H54 (cell line): ENCODE measurements around the gene NAXE.

Experiments used
- DNase-seq: peaks from one replicate; pipeline ENCODE4 v3.0.0; 2011; ENCODE audit warnings: low spot score, mixed read lengths; ENCODE audit not compliant: insufficient read length
- FAIRE-seq: peaks from 3 replicates; lab custom pipeline; 2011; peaks lifted over from hg19 to GRCh38; lab: Jason Lieb, UNC
- POLR2A ChIP-seq: IDR thresholded peaks from 2 replicates; pipeline ENCODE4 v1.6.1; 2011; ENCODE audit warnings: low read depth, mild to moderate bottlenecking, low read length

The NAXE gene

GRCh38 chr1:156632355-156632754, 40.8 kb downstream of the NAXE start:
- DNase-seq: no peak
- FAIRE-seq: no peak
- TF ChIP-seq POLR2A: no peak

GRCh38 chr1:156638189-156638985, 46.8 kb downstream of the NAXE start:
- FAIRE-seq (no peak), DNase-seq (no peak)
- TF ChIP-seq POLR2A: no peak

DNA sequence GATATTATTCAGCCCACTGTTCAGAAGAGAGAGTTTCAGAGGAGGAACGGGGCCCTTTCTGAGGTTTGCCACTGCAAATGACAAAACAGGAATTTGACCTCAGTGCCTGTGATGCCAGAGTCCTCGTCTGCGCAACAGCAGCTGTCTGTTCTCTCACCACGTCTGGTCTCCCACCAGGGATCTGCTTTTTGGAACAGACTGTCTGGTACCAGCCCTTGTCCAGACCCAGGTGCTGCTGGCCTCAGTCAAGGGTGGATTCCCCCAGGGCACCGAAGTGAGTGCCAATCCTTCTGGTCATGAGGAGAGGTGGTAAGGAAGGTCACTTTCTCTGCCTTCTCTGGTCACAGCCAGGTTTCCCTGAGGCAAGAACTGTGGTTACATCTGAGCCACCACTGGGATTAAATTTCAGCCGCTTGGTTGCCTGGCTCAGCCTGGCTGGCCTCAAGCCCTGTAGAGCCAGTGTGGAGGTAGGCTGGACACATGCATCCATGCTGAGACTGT, 48.1 kb downstream of the NAXE start:
- FAIRE-seq: no peak
- TF ChIP-seq POLR2A: no peak
- DNase-seq: peak; percentile 87

DNA sequence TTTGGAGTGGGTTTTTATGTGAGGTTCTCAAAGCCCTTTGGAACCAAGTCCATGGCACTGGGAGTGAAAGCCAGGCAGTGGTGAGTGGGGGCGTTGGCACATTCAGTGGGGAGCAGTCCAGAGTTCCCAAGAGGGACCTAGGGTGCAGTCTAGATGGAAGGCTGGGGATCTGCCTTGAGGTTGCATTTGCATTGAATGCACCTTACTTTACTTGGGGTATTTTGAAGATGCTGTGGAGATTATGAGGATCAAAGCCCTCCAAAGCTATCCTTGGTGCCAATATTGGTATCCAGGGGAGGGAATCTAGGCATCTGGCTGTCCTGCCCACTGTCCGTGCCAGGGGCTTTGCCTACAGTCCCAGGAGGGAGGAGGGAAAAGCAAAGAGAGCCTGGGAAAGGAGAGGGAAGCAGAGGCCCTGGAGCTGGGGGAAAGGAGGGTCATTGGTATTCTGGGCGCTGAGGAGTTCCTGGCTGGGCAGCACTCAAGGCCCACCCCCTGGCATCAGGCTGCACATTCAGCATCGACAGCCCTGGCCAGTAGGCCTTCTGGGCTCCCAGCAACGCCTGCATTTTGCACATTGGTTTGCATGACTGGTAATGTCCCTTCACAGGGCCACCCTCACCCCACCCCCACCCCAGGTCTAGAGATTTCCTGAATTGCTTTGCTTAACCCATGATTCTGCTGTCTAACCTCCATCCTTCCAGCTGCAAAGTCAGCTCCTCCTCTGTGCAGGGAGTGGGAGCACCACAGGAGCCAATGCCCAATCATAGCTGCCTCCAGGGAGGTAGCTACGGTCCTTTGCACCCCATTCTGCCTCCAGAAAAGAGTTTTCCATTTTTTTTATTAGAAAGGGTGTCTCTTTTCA, 49.5 kb downstream of the NAXE start:
- DNase-seq (no peak), FAIRE-seq (no peak)
- no peak for TF ChIP-seq POLR2A

DNA sequence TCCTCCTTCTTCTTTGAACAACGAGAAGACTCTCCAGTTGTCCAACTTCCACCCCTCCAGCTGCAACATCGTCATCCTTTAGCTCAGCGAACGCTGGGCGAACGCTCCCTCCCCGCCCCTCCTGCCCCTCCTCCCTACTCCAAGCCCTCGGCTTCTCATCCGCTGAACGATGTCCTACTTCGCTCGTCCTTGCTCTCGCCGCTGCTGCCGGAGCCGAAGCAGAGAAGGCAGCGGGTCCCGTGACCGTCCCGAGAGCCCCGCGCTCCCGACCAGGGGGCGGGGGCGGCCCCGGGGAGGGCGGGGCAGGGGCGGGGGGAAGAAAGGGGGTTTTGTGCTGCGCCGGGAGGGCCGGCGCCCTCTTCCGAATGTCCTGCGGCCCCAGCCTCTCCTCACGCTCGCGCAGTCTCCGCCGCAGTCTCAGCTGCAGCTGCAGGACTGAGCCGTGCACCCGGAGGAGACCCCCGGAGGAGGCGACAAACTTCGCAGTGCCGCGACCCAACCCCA, 50.2 kb downstream of the NAXE start, which contains the start of gene BCAN:
TSS of gene BCAN (plus strand) at position 357 of the 504 bp plus-strand sequence. CDS start 3,938 bp downstream, outside the sequence.
- no peak for FAIRE-seq
- no peak for DNase-seq
- no peak for TF ChIP-seq POLR2A

DNA sequence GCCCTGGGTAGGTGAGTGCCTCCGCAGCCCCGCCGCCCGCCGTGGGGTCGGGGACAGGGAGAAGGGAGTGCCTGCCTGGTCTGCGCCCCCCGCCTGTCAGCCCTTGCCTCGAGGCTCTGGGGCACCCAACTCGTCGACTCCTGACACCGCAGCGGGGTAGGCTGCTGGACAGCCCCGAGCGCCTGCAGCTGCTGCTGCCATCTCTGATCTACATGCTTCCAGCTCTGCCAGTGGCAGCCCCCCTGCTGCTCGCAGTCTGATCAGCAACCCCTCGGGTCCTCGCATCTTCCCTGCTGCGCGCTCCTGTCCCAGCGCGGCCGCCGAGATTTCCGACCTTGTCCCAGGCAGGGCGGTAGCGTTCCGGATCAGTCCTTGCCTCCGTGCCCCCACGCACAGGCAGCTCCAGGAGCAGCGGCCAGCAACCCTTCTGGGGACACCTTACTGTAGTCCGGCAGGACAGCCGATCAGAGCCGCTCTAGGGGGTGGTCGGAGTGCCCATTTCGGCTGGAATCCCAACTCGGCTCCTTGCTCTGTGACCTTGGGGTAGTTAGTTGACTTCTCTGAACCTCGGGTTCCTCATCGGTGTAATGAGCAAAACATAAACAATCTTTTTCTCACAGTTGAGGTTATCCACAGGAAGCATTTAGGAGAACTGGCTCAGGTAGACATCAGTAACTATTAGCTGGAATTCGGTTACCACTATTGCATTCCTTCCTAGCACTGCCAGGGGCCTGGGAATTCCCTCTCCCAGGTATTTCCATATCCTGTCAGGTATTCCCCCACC, 50.9 kb downstream of the NAXE start:
- no peak for FAIRE-seq
- no peak for DNase-seq
- TF ChIP-seq POLR2A: no peak

DNA sequence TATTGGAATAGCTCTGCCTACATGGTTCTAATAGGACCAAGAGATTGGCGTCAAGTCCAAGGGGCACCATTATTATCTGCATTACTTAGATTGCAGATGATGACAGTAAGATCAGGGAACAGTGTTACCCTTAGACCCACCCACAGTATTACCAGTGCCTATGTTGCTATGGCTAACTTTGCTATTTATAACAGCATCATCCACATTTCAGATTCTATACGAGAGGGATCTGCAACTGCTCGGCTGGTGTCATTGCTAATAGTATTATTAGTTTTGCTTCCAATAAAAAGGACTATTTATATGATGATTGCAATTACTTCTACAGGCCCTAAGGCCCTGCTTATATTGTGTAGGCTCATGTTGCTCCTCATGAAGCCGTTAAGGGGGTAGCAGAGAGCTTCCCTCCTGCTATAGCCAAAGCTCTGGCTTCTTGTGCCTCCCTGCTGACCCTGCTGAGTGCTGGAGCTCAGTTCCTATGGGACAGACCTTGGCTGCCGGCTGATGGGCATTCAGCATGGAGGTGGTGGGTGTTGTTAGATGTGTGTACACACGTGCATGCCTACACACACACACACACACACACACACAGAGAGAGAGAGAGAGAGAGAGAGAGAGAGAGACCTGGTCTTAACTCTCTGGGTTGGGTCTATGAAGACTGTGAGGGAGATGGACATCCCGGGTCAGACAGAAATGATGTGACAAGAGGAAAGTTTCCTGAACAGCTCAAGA, 51.6 kb downstream of the NAXE start:
- FAIRE-seq: no peak
- no peak for DNase-seq
- no peak for TF ChIP-seq POLR2A

DNA sequence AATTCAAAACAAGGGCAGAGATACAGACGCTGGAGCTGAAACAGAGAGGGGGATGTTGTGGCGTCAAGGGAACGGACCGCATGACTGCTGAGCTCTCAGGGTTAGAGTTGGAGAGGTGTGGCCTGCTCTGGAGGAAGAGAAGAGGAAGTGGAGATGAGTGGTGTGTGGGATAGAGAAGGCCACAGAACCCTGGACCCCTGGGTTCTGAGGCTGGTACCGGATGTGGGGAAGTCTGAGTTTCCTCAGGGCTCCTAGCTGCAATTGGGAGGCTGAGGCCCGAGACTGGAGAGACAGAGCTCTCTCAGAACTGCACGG, 52.2 kb downstream of the NAXE start:
- FAIRE-seq (no peak), DNase-seq (no peak)
- TF ChIP-seq POLR2A: no peak
